ENCODE measurements around the gene TMEM220. TPM values are rescaled to one million over a fixed set of nuclear protein-coding genes. Genes with fewer than 3 reads are reported as not detected.

TMEM220 gene
- total and polyA plus RNA-seq, 10 of the 15 experiments (the other 5 are each of a cell fraction or from before 2014, with no cell fraction given) = 0.02 to 0.30 (median 0.06) TPM; not detected in 1

- ChIA-PET CTCF (no interaction called here), RAD21 (ENCODE audit: unreplicated experiment) (no interaction called here), SMC1A (ENCODE audit: uncharacterized antibody, unreplicated experiment) (no interaction called here), POLR2A (no interaction called here)
- no peak for FAIRE-seq
- Histone ChIP-seq H3K9ac (ENCODE audit: control insufficient read depth, insufficient read depth, low read length) (no peak overlapping the region), H3K9me3 (replicated peaks; ENCODE audit: control insufficient read depth, insufficient read depth, low read length) (peaks cover 4% of the 10 kb centered on the region; the same call in 2 of the 3 replicates), H3K4me1 (ENCODE audit: control insufficient read depth, insufficient read depth, low read length) (no peaks in the 10 kb centered on the region), H3K27me3 (replicated peaks in 1 of 2; ENCODE audit: control insufficient read depth in 2 of 2, insufficient read depth in 2 of 2, low read length in 1 of 2) (no peaks in the 10 kb centered on the region), H3K27ac (ENCODE audit: control insufficient read depth, insufficient read depth) (no peak overlapping the region), H3K36me3 (ENCODE audit: control insufficient read depth in 2 of 2, insufficient read depth in 2 of 2, low read length in 1 of 2) (no peaks in the 10 kb centered on the region), H2AFZ (ENCODE audit: control insufficient read depth, low read depth, low read length) (no peak overlapping the region), H3K4me2 (ENCODE audit: control insufficient read depth, insufficient read depth) (no peak overlapping the region), H4K20me1 (ENCODE audit: control insufficient read depth, insufficient read depth) (no peaks in the 10 kb centered on the region), H3K79me2 (ENCODE audit: control insufficient read depth, insufficient read depth, low read length) (no peaks in the 10 kb centered on the region), H3K4me3 (no peak overlapping the region)
- DNase-seq (ENCODE audit: low read depth, low spot score) = no peak
- ATAC-seq = no peak
- intact Hi-C loops (cut with micrococcal nuclease; ENCODE audit: unreplicated experiment) (no loop called here), in situ Hi-C loops (cut with MboI) (no loop called here)
- 59% methylated on average over 3 of the region's 4 CpGs for WGBS (ENCODE audit: insufficient coverage, insufficient replicate concordance, low lambda C conversion rate, missing lambda C conversion rate)
- TF ChIP-seq SPI1 (IDR thresholded peaks at IDR 0.05; ENCODE audit: borderline replicate concordance, insufficient read depth, low read depth, low read length) = no peak
- no peak for TF ChIP-seq STAT1 (conservative IDR thresholded peaks at IDR 0.05)
- no peak for TF ChIP-seq CREB1 (IDR thresholded peaks at IDR 0.05; ENCODE audit: low read depth)
- no peak for TF ChIP-seq TAF1 (IDR thresholded peaks at IDR 0.05; ENCODE audit: borderline replicate concordance, low read depth, low read length)
- TF ChIP-seq ATF7 (IDR thresholded peaks at IDR 0.05; ENCODE audit: low read depth) = no peak
- TF ChIP-seq NRF1 (conservative IDR thresholded peaks at IDR 0.05; ENCODE audit: low read depth, low read length) = no peak
- TF ChIP-seq ESRRA (IDR thresholded peaks at IDR 0.05; ENCODE audit: low read length) = no peak
- TF ChIP-seq DPF2 (IDR thresholded peaks at IDR 0.05) = no peak
- TF ChIP-seq NFYB (IDR thresholded peaks at IDR 0.05; ENCODE audit: insufficient read depth, low read depth, low read length) = no peak
- TF ChIP-seq NKRF (conservative IDR thresholded peaks at IDR 0.05) = no peak
- BruUV-seq (replicated peaks) = no TSS peak
Observed at GRCh38 chr17:10775058-10775457, 45.2 kb upstream of the TMEM220 start.

All from GM12878 (cell line).